Osteocyte (in vitro differentiated cells): ENCODE data around the gene SORL1. TPM values are rescaled to one million over a fixed set of nuclear protein-coding genes. Genes with fewer than 3 reads are reported as not detected.

Experiments
- DNase-seq: peaks from one replicate; pipeline ENCODE4 v3.0.0; 2021; ENCODE audit warnings: mixed read lengths; ENCODE audit not compliant: unreplicated experiment; ENCODE audit errors: extremely low spot score
- H3K27ac Mint-ChIP-seq: one replicate; pipeline ENCODE4 v1.8.0; 2021; ENCODE audit warnings: mild to moderate bottlenecking, mixed read lengths; ENCODE audit not compliant: unreplicated experiment
- H3K27me3 Mint-ChIP-seq: one replicate; pipeline ENCODE4 v1.8.0; 2021; ENCODE audit warnings: mixed read lengths; ENCODE audit not compliant: unreplicated experiment
- H3K36me3 Mint-ChIP-seq: one replicate; pipeline ENCODE4 v1.8.0; 2021; ENCODE audit warnings: mixed read lengths; ENCODE audit not compliant: unreplicated experiment
- H3K4me1 Mint-ChIP-seq: one replicate; pipeline ENCODE4 v1.8.0; 2021; ENCODE audit warnings: mixed read lengths; ENCODE audit not compliant: unreplicated experiment
- H3K4me3 Mint-ChIP-seq: one replicate; pipeline ENCODE4 v1.8.0; 2021; ENCODE audit warnings: mild to moderate bottlenecking, moderate library complexity, mixed read lengths; ENCODE audit not compliant: unreplicated experiment
- H3K9me3 Mint-ChIP-seq: one replicate; pipeline ENCODE4 v1.8.0; 2021; ENCODE audit warnings: mixed read lengths; ENCODE audit not compliant: unreplicated experiment
- CTCF ChIP-seq: fragments of 200-600 bp; sonication (generic); IDR thresholded peaks from 2 replicates; pipeline ENCODE4 v1.5.0; 2021; ENCODE audit warnings: antibody characterized with exemption, mild to moderate bottlenecking, moderate library complexity
- total RNA-seq: library from RNA; stranded (reverse); gene quantifications from 2 replicates; pipeline ENCODE4 v1.2.1, GENCODE V29; 2021

The SORL1 gene
- total RNA-seq, 1 donor from 2014 or later: 3.1 TPM

- Mint-ChIP-seq H3K27ac (no peak overlapping the region), H3K36me3 (no peaks in the 10 kb centered on the region), H3K4me1 (no peaks in the 10 kb centered on the region), H3K27me3 (peaks cover 2% of the 10 kb centered on the region), H3K4me3 (no peak overlapping the region), H3K9me3 (peaks cover 7% of the 10 kb centered on the region)
- no peak for TF ChIP-seq CTCF
- peak; percentile 56 for DNase-seq
Observed at GRCh38 chr11:121524233-121524631, 72.1 kb downstream of the SORL1 start.

GRCh38 chr11:121525376-121525775 is 73.3 kb downstream of the SORL1 start:
- no peak for TF ChIP-seq CTCF
- peaks cover 15% of the 10 kb centered on the region for H3K9me3 Mint-ChIP-seq

GRCh38 chr11:121530257-121530656 is 78.1 kb downstream of the SORL1 start:
- no peaks in the 10 kb centered on the region for H3K4me1 Mint-ChIP-seq
- TF ChIP-seq CTCF: no peak
- H3K4me3 Mint-ChIP-seq: no peak overlapping the region
- no peak overlapping the region for H3K27ac Mint-ChIP-seq
- peaks cover 17% of the 10 kb centered on the region for H3K9me3 Mint-ChIP-seq
- H3K36me3 Mint-ChIP-seq: no peaks in the 10 kb centered on the region
- peaks cover 2% of the 10 kb centered on the region for H3K27me3 Mint-ChIP-seq
- no peak for DNase-seq

More at GRCh38 chr11:121525376-121525775, 73.3 kb downstream of the SORL1 start:
- DNase-seq: no peak
- no peaks in the 10 kb centered on the region for H3K4me1 Mint-ChIP-seq
- H3K4me3 Mint-ChIP-seq: no peak overlapping the region
- peaks cover 2% of the 10 kb centered on the region for H3K27me3 Mint-ChIP-seq
- H3K27ac Mint-ChIP-seq: no peak overlapping the region
- no peaks in the 10 kb centered on the region for H3K36me3 Mint-ChIP-seq

- no peak for TF ChIP-seq CTCF
- no peak overlapping the region for H3K27ac Mint-ChIP-seq
Observed at GRCh38 chr11:121533601-121534000, 81.5 kb downstream of the SORL1 start.

GRCh38 chr11:121534131-121535093 is 82.3 kb downstream of the SORL1 start:
- H3K4me1 Mint-ChIP-seq: no peaks in the 10 kb centered on the region
- H3K27me3 Mint-ChIP-seq: peaks cover 16% of the 10 kb centered on the region
- H3K36me3 Mint-ChIP-seq: no peaks in the 10 kb centered on the region
- TF ChIP-seq CTCF: peak; percentile 33
- H3K27ac Mint-ChIP-seq: no peak overlapping the region
- peak; percentile 23 for DNase-seq
- no peak overlapping the region for H3K4me3 Mint-ChIP-seq
- H3K9me3 Mint-ChIP-seq: peaks cover 12% of the 10 kb centered on the region

More at GRCh38 chr11:121533601-121534000, 81.5 kb downstream of the SORL1 start:
- no peaks in the 10 kb centered on the region for H3K4me1 Mint-ChIP-seq
- H3K9me3 Mint-ChIP-seq: peaks cover 12% of the 10 kb centered on the region
- H3K4me3 Mint-ChIP-seq: no peak overlapping the region
- no peaks in the 10 kb centered on the region for H3K36me3 Mint-ChIP-seq
- H3K27me3 Mint-ChIP-seq: peaks cover 12% of the 10 kb centered on the region
- peak; percentile 30 for DNase-seq
